ENCODE results near the gene ARL6IP6.

The ARL6IP6 gene

DNA sequence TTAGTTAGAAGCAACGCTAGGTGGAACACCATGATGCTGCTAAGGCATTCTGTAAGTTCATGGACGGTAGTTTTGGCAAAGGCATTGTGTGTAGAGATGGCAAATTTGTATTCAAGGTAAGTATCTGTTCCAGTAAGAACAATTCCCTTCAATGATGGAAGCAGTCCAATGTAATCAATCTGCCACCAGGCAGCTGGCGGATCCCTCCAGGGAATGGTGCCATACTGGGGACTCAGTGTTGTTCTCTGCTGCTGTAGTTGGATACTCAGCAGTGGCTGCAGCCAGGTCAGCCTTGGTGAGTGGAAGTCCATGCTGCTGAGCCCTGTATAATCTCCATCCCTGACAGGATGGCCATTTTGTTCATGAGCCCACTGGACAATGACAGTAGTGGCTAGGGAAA is 62.8 kb downstream of the ARL6IP6 start:
- Histone ChIP-seq H3K36me3 (ENCODE audit: low read length) (no peaks in the 10 kb centered on the region), H3F3A (ENCODE audit: insufficient read depth) (no peaks in the 10 kb centered on the region), H3K9me2 (replicated peaks; ENCODE audit: insufficient read depth, low read length) (no peaks in the 10 kb centered on the region; the same call in 1 of the 2 replicates), H3K9me3 (ENCODE audit: insufficient read depth, low read length) (no peaks in the 10 kb centered on the region), H3K27ac (ENCODE audit: low read depth, low read length) (no peak overlapping the region), H3K4me2 (ENCODE audit: low read depth, low read length, poor library complexity, severe bottlenecking) (no peak overlapping the region), H4K20me1 (ENCODE audit: low read depth, low read length) (no peaks in the 10 kb centered on the region), H2AFZ (ENCODE audit: low read depth, low read length, severe bottlenecking) (no peak overlapping the region), H3K9ac (ENCODE audit: low read length) (no peak overlapping the region), H3K27me3 (ENCODE audit: low read length) (no peaks in the 10 kb centered on the region), H3K79me2 (ENCODE audit: insufficient read depth, low read length) (no peaks in the 10 kb centered on the region), H3K4me3 (ENCODE audit: insufficient read depth, low read length, poor library complexity, severe bottlenecking) (no peak overlapping the region)
- TF ChIP-seq, protein P1, sequence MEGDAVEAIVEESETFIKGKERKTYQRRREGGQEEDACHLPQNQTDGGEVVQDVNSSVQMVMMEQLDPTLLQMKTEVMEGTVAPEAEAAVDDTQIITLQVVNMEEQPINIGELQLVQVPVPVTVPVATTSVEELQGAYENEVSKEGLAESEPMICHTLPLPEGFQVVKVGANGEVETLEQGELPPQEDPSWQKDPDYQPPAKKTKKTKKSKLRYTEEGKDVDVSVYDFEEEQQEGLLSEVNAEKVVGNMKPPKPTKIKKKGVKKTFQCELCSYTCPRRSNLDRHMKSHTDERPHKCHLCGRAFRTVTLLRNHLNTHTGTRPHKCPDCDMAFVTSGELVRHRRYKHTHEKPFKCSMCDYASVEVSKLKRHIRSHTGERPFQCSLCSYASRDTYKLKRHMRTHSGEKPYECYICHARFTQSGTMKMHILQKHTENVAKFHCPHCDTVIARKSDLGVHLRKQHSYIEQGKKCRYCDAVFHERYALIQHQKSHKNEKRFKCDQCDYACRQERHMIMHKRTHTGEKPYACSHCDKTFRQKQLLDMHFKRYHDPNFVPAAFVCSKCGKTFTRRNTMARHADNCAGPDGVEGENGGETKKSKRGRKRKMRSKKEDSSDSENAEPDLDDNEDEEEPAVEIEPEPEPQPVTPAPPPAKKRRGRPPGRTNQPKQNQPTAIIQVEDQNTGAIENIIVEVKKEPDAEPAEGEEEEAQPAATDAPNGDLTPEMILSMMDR (IDR thresholded peaks at IDR 0.05; ENCODE audit: insufficient read depth, low read length, poor library complexity, severe bottlenecking) = no peak
- no peak for TF ChIP-seq EZH2phosphoT487 (conservative IDR thresholded peaks at IDR 0.05; ENCODE audit: low read length)

DNA sequence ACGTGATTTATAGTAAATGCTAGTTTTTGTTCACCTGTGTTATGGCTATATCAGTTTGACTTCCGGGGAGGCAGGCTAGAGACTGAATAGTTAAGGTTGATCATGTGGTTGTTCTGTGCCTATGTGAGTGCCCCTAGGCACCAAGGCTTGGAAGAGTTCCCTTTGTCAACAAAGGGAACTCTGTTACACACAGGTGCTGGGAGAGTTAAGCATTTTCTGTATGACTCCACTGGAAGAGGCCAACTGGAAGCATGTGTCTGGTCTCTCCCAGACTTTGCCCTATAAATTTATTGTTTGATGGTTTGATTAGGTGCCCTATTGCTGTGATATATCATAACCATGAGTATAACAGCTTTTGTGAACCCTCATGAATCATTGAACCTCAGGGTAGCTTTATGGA is 63.8 kb downstream of the ARL6IP6 start:
- no peaks in the 10 kb centered on the region; the same call in 1 of the 2 replicates for H3K9me2 ChIP-seq (replicated peaks; ENCODE audit: insufficient read depth, low read length)
- H3K36me3 ChIP-seq (ENCODE audit: low read length) = no peaks in the 10 kb centered on the region
- H3K9ac ChIP-seq (ENCODE audit: low read length) = no peak overlapping the region
- no peaks in the 10 kb centered on the region for H3K27me3 ChIP-seq (ENCODE audit: low read length)
- H2AFZ ChIP-seq (ENCODE audit: low read depth, low read length, severe bottlenecking) = no peak overlapping the region
- H3K27ac ChIP-seq (ENCODE audit: low read depth, low read length) = no peak overlapping the region
- H3K4me2 ChIP-seq (ENCODE audit: low read depth, low read length, poor library complexity, severe bottlenecking) = no peak overlapping the region
- H3F3A ChIP-seq (ENCODE audit: insufficient read depth) = no peaks in the 10 kb centered on the region
- no peak overlapping the region for H3K4me3 ChIP-seq (ENCODE audit: insufficient read depth, low read length, poor library complexity, severe bottlenecking)
- H3K9me3 ChIP-seq (ENCODE audit: insufficient read depth, low read length) = no peaks in the 10 kb centered on the region
- no peaks in the 10 kb centered on the region for H3K79me2 ChIP-seq (ENCODE audit: insufficient read depth, low read length)
- no peaks in the 10 kb centered on the region for H4K20me1 ChIP-seq (ENCODE audit: low read depth, low read length)
- TF ChIP-seq EZH2phosphoT487 (conservative IDR thresholded peaks at IDR 0.05; ENCODE audit: low read length) = no peak
- TF ChIP-seq, protein P1 (IDR thresholded peaks at IDR 0.05; ENCODE audit: insufficient read depth, low read length, poor library complexity, severe bottlenecking) = no peak

DNA sequence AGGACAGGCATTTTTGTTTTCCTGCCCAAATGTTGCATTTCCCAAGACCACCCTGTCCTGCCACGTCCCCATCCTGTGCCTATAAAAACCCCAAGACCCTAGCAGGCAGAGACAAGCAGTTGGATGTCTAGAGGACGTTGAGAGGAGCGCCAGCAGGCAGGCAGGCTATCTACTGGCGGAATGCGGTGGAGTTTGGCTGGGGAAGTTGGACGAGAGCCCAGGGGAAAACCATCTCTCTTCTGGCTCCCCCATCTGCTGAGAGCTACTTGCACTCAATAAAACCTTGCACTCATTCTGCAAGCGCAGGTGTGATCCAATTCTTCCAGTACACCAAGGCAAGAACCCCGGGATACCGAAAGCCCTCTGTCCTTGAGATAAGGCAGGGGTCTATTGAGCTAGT is 72.5 kb downstream of the ARL6IP6 start:
- H3K4me3 ChIP-seq (ENCODE audit: insufficient read depth, low read length, poor library complexity, severe bottlenecking) = no peak overlapping the region

More for the DNA sequence above, 72.5 kb downstream of the ARL6IP6 start:
- Histone ChIP-seq H3K9me3 (ENCODE audit: insufficient read depth, low read length) (no peaks in the 10 kb centered on the region), H3K79me2 (ENCODE audit: insufficient read depth, low read length) (no peaks in the 10 kb centered on the region), H4K20me1 (ENCODE audit: low read depth, low read length) (no peaks in the 10 kb centered on the region), H3K36me3 (ENCODE audit: low read length) (no peaks in the 10 kb centered on the region), H3F3A (ENCODE audit: insufficient read depth) (no peaks in the 10 kb centered on the region), H3K27ac (ENCODE audit: low read depth, low read length) (no peak overlapping the region), H3K4me2 (ENCODE audit: low read depth, low read length, poor library complexity, severe bottlenecking) (no peak overlapping the region), H3K9me2 (replicated peaks; ENCODE audit: insufficient read depth, low read length) (no peaks in the 10 kb centered on the region), H3K27me3 (ENCODE audit: low read length) (no peaks in the 10 kb centered on the region), H2AFZ (ENCODE audit: low read depth, low read length, severe bottlenecking) (no peak overlapping the region), H3K9ac (ENCODE audit: low read length) (no peak overlapping the region)
- TF ChIP-seq, protein P1 (IDR thresholded peaks at IDR 0.05; ENCODE audit: insufficient read depth, low read length, poor library complexity, severe bottlenecking) = no peak
- no peak for TF ChIP-seq EZH2phosphoT487 (conservative IDR thresholded peaks at IDR 0.05; ENCODE audit: low read length)
